Uterus (tissue), 4 donors: ENCODE results near the gene NUBP2. TPM values are rescaled to one million over a fixed set of nuclear protein-coding genes. Genes with fewer than 3 reads are reported as not detected.
A peak's percentile ranks its signal among the peaks of the same experiment; 100 is the strongest.

ENCODE experiments used
- DNase-seq, 2 donors: peaks; one replicate each; pipeline ENCODE4 v3.0.0-alpha.2; 2019 to 2020
- H3K27ac ChIP-seq, 2 donors: fragments of 200-600 bp; sonication (generic); 1 replicate in 1 of 2; 2 replicates in 1 of 2; pipeline ENCODE4 v1.5.1; 2016 to 2018
- H3K27me3 ChIP-seq, 2 donors: fragments of 200-600 bp; sonication (generic); one replicate each; pipeline ENCODE4 v1.5.1; 2018 to 2019; ENCODE audit warnings: control low read depth in 1 of 2
- H3K36me3 ChIP-seq, 2 donors: fragments of 200-600 bp; sonication (generic); one replicate each; pipeline ENCODE4 v1.5.1; 2019; ENCODE audit warnings: control low read depth in 1 of 2
- H3K4me1 ChIP-seq, 2 donors: fragments of 200-600 bp; sonication (generic); one replicate each; pipeline ENCODE4 v1.5.1; 2018 to 2019; ENCODE audit warnings: control low read depth in 1 of 2
- H3K4me3 ChIP-seq, 2 donors: fragments of 200-600 bp; sonication (generic); 1 replicate in 1 of 2; 2 replicates in 1 of 2; pipeline ENCODE4 v1.5.1; 2018 to 2019; ENCODE audit warnings: mild to moderate bottlenecking in 1 of 2
- H3K9me3 ChIP-seq, 2 donors: fragments of 200-600 bp; sonication (generic); one replicate each; pipeline ENCODE4 v1.5.1; 2019; ENCODE audit warnings: control low read depth in 1 of 2
- CTCF ChIP-seq, 4 experiments: fragments of 200-600 bp in 2 of 4; fragments of 450-650 bp in 2 of 4; sonication (generic) in 2 of 4; IDR thresholded peaks; one replicate each; pipeline ENCODE4 v1.5.1; 2016 to 2019; ENCODE audit warnings: antibody characterized with exemption in 4 of 4, mild to moderate bottlenecking in 2 of 4, moderate library complexity in 1 of 4
- POLR2A ChIP-seq, 2 donors: fragments of 450-650 bp; IDR thresholded peaks; one replicate each; pipeline ENCODE4 v1.6.1; 2016; ENCODE audit warnings: antibody characterized with exemption in 2 of 2, mild to moderate bottlenecking in 1 of 2, moderate library complexity in 1 of 2
- intact Hi-C: fragments of 100-400 bp; cut with DNase I; formaldehyde crosslinking; loops from one replicate; pipeline ENCODE4 v1.15.1; 2023; ENCODE audit warnings: low total_unique reads
- total RNA-seq, 4 donors: library from RNA; depleted of rRNA in 3 of 4; stranded (reverse); fragments of >200 nt in 3 of 4; gene quantifications; one replicate each; pipeline versions ENCODE4 v1.1.0 to v1.2.4, GENCODE V29; 2014 to 2023
- donor health status: DM: yes; HTN: yes; CAD: no.

NUBP2 gene
- total RNA-seq, 4 donors from 2014 or later = 40.5 to 54.6 (median 47.2) TPM

GRCh38 chr16:1773703-1774447 is 8.9 kb upstream of the NUBP2 start:
- intact Hi-C loops = no loop called here
- Histone ChIP-seq H3K27ac (peak overlapping the region; percentile 80 to 87), H3K4me1 (peaks cover 0 to 33% of the 10 kb centered on the region in 2 donors), H3K27me3 (no peaks in the 10 kb centered on the region), H3K4me3 (peak overlapping the region; percentile 56 to 87), H3K36me3 (no peaks in the 10 kb centered on the region), H3K9me3 (no peaks in the 10 kb centered on the region)
- no peak for TF ChIP-seq CTCF (IDR thresholded peaks at IDR 0.05)
- no peak for TF ChIP-seq POLR2A (IDR thresholded peaks at IDR 0.05)
- DNase-seq = no peak

- H3K4me1 ChIP-seq = peaks cover 0 to 33% of the 10 kb centered on the region in 2 donors
- intact Hi-C loops = no loop called here
These were observed 8.3 kb upstream of the NUBP2 start for GRCh38 chr16:1774448-1774780.

GRCh38 chr16:1775006-1775845 is 7.5 kb upstream of the NUBP2 start:
- intact Hi-C loops = no loop called here

More at GRCh38 chr16:1774448-1774780, 8.3 kb upstream of the NUBP2 start:
- Histone ChIP-seq H3K36me3 (no peaks in the 10 kb centered on the region), H3K27me3 (no peaks in the 10 kb centered on the region), H3K27ac (no peak overlapping the region), H3K4me3 (no peak overlapping the region), H3K9me3 (no peaks in the 10 kb centered on the region)
- no peak for DNase-seq
- TF ChIP-seq POLR2A (IDR thresholded peaks at IDR 0.05) = no peak
- no peak for TF ChIP-seq CTCF (IDR thresholded peaks at IDR 0.05)

GRCh38 chr16:1775846-1776671 is 6.7 kb upstream of the NUBP2 start:
- TF ChIP-seq POLR2A (IDR thresholded peaks at IDR 0.05) (no peak), CTCF (IDR thresholded peaks at IDR 0.05) (no peak)
- H3K4me3 ChIP-seq = no peak overlapping the region
- peaks cover 0 to 23% of the 10 kb centered on the region in 2 donors for H3K4me1 ChIP-seq
- H3K27me3 ChIP-seq = no peaks in the 10 kb centered on the region
- intact Hi-C loops = no loop called here
- no peaks in the 10 kb centered on the region for H3K9me3 ChIP-seq
- H3K36me3 ChIP-seq = no peaks in the 10 kb centered on the region
- no peak overlapping the region for H3K27ac ChIP-seq
- no peak for DNase-seq

More at GRCh38 chr16:1775006-1775845, 7.5 kb upstream of the NUBP2 start:
- no peaks in the 10 kb centered on the region for H3K9me3 ChIP-seq
- no peaks in the 10 kb centered on the region for H3K36me3 ChIP-seq
- TF ChIP-seq CTCF (IDR thresholded peaks at IDR 0.05) (no peak), POLR2A (IDR thresholded peaks at IDR 0.05) (no peak)
- no peak overlapping the region for H3K4me3 ChIP-seq
- H3K4me1 ChIP-seq = peaks cover 0 to 25% of the 10 kb centered on the region in 2 donors
- DNase-seq = no peak
- H3K27ac ChIP-seq = no peak overlapping the region
- H3K27me3 ChIP-seq = no peaks in the 10 kb centered on the region
